ENCODE results near the gene IGLL1. TPM values are rescaled to one million over a fixed set of nuclear protein-coding genes. Genes with fewer than 3 reads are reported as not detected.

The IGLL1 gene
- polyA plus RNA-seq, 1 of the 3 experiments (the other 2 are of a cell fraction), result not detected

DNA sequence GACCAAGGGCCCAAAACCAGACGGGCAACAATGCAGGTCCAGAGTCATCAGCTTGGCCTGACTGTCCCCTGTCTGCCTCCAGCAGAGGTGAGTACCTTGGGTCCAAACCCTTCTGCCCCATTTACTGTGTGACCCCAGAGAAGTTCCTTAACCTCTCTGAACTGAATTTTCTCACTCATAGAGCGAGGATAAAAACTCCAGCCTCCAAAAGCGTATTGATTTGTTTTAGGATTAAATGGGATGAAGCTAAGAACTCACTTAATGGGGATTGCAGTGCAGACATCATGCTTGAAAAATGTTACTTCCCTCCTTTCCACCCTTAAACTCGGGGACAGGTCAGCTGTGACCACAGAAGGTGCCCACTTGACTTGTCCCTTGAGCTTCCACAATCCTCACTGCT is 22.6 kb downstream of the IGLL1 start:
- no peak overlapping the region for H2AFZ ChIP-seq (ENCODE audit: low read depth)
- H3K27ac ChIP-seq (ENCODE audit: low read depth in 2 of 2, low read length in 1 of 2), result no peak overlapping the region
- CTCF ChIA-PET, result interaction anchor here (0.6 to 0.9 kb wide), 2 partner anchors 34 kb away, joined by 3 to 4 read pairs; no protein-coding TSS in a partner anchor
- H3K4me3 ChIP-seq (ENCODE audit: low read depth in 2 of 2, low read length in 1 of 2), result no peak overlapping the region
- DNase-seq, result no peak
- no peak overlapping the region for H3K4me2 ChIP-seq
- no peaks in the 10 kb centered on the region for H3F3A ChIP-seq (replicated peaks; ENCODE audit: insufficient read depth)
- 41% methylated on average over 4 of the region's 4 CpGs for WGBS (ENCODE audit: low lambda C conversion rate)
- H3K9me2 ChIP-seq, result no peaks in the 10 kb centered on the region
- POLR2A ChIA-PET, result no interaction called here
- H3K4me1 ChIP-seq (ENCODE audit: control insufficient read depth in 1 of 2, insufficient read depth in 2 of 2, low read depth in 1 of 2, low read length in 1 of 2), result no peaks in the 10 kb centered on the region
- no peaks in the 10 kb centered on the region for H4K20me1 ChIP-seq (ENCODE audit: insufficient read depth)
- no peaks in the 10 kb centered on the region for H3K79me2 ChIP-seq (ENCODE audit: insufficient read depth)
- H3K9me3 ChIP-seq, result no peaks in the 10 kb centered on the region
- H3K9ac ChIP-seq, result no peak overlapping the region
- no peaks in the 10 kb centered on the region for H3K27me3 ChIP-seq (ENCODE audit: insufficient read depth)
- no peaks in the 10 kb centered on the region for H3K36me3 ChIP-seq (replicated peaks in 1 of 2; ENCODE audit: control insufficient read depth in 1 of 2, insufficient read depth in 2 of 2, low read length in 1 of 2)
- no peak for TF ChIP-seq TAF1 (IDR thresholded peaks at IDR 0.05; ENCODE audit: borderline replicate concordance, low read depth, low read length)

DNA sequence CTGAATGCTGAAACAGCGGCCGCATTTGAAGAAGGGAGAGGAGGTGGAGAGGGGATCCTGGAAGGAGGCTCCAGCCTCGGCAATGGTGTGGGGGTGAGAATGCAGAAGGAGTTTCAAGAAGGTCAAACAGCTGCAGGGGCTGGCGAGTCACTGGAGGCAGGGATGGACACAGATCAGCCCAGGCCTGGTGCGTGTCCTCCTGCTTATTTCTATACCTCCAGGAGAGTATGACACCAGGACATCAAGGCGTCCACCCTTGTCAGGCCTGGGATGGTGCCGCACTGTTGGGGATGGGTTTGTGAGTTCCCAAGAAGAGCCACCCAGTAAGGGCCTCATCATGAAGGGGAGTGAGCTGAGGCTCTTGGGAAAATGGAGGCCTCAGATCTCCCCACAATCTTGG is 23.1 kb downstream of the IGLL1 start:
- no peak for DNase-seq
- Histone ChIP-seq H3K9me3 (no peaks in the 10 kb centered on the region), H4K20me1 (ENCODE audit: insufficient read depth) (no peaks in the 10 kb centered on the region), H3K27me3 (ENCODE audit: insufficient read depth) (no peaks in the 10 kb centered on the region), H3K27ac (ENCODE audit: low read depth in 2 of 2, low read length in 1 of 2) (no peak overlapping the region), H3K4me2 (no peak overlapping the region), H3K4me1 (ENCODE audit: control insufficient read depth in 1 of 2, insufficient read depth in 2 of 2, low read depth in 1 of 2, low read length in 1 of 2) (no peaks in the 10 kb centered on the region), H3K9me2 (no peaks in the 10 kb centered on the region), H3K36me3 (replicated peaks in 1 of 2; ENCODE audit: control insufficient read depth in 1 of 2, insufficient read depth in 2 of 2, low read length in 1 of 2) (no peaks in the 10 kb centered on the region), H3K9ac (no peak overlapping the region), H3K79me2 (ENCODE audit: insufficient read depth) (no peaks in the 10 kb centered on the region), H3F3A (replicated peaks; ENCODE audit: insufficient read depth) (no peaks in the 10 kb centered on the region), H2AFZ (ENCODE audit: low read depth) (no peak overlapping the region), H3K4me3 (ENCODE audit: low read depth in 2 of 2, low read length in 1 of 2) (no peak overlapping the region)
- POLR2A ChIA-PET, result interaction anchor here (0.6 kb wide), 1 partner anchor 640 kb away, joined by 5 read pairs; no protein-coding TSS in a partner anchor
- 67% methylated on average over 7 of the region's 7 CpGs for WGBS (ENCODE audit: low lambda C conversion rate)
- CTCF ChIA-PET, result interaction anchor here (0.6 to 0.8 kb wide), 2 partner anchors 34 to 293 kb away, joined by 3 to 4 read pairs; no protein-coding TSS in a partner anchor
- TF ChIP-seq EZH2phosphoT487 (IDR thresholded peaks at IDR 0.05; ENCODE audit: borderline replicate concordance, low read depth) (no peak), JUND (IDR thresholded peaks at IDR 0.05) (no peak), NRF1 (IDR thresholded peaks at IDR 0.05; ENCODE audit: low read depth, low read length) (no peak), RFX5 (IDR thresholded peaks at IDR 0.05; ENCODE audit: low read length) (no peak), RXRA (IDR thresholded peaks at IDR 0.05; ENCODE audit: borderline replicate concordance, low read depth) (no peak), TEAD4 (IDR thresholded peaks at IDR 0.05; ENCODE audit: borderline replicate concordance, insufficient read depth) (no peak), EP300 (IDR thresholded peaks at IDR 0.05; ENCODE audit: borderline replicate concordance in 1 of 2, low read depth in 1 of 2, low read length in 1 of 2) (no peak), FOXM1 (IDR thresholded peaks at IDR 0.05; ENCODE audit: low read depth) (no peak), MXI1 (IDR thresholded peaks at IDR 0.05; ENCODE audit: low read depth, low read length) (no peak), GATA2 (CRISPR knock-in tag; IDR thresholded peaks at IDR 0.05) (no peak), POLR2AphosphoS5 (IDR thresholded peaks at IDR 0.05; ENCODE audit: low read depth, low read length) (no peak), TCF12 (IDR thresholded peaks at IDR 0.05) (no peak), RAD21 (IDR thresholded peaks at IDR 0.05; ENCODE audit: low read length) (no peak), ELF1 (IDR thresholded peaks at IDR 0.05) (no peak)
- TF ChIP-seq, protein P1, sequence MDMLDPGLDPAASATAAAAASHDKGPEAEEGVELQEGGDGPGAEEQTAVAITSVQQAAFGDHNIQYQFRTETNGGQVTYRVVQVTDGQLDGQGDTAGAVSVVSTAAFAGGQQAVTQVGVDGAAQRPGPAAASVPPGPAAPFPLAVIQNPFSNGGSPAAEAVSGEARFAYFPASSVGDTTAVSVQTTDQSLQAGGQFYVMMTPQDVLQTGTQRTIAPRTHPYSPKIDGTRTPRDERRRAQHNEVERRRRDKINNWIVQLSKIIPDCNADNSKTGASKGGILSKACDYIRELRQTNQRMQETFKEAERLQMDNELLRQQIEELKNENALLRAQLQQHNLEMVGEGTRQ (IDR thresholded peaks at IDR 0.05; ENCODE audit: borderline replicate concordance, low read depth, low read length), result no peak
- TF ChIP-seq, protein P2, sequence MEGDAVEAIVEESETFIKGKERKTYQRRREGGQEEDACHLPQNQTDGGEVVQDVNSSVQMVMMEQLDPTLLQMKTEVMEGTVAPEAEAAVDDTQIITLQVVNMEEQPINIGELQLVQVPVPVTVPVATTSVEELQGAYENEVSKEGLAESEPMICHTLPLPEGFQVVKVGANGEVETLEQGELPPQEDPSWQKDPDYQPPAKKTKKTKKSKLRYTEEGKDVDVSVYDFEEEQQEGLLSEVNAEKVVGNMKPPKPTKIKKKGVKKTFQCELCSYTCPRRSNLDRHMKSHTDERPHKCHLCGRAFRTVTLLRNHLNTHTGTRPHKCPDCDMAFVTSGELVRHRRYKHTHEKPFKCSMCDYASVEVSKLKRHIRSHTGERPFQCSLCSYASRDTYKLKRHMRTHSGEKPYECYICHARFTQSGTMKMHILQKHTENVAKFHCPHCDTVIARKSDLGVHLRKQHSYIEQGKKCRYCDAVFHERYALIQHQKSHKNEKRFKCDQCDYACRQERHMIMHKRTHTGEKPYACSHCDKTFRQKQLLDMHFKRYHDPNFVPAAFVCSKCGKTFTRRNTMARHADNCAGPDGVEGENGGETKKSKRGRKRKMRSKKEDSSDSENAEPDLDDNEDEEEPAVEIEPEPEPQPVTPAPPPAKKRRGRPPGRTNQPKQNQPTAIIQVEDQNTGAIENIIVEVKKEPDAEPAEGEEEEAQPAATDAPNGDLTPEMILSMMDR (IDR thresholded peaks at IDR 0.05), result no peak
- TF ChIP-seq, protein P3, sequence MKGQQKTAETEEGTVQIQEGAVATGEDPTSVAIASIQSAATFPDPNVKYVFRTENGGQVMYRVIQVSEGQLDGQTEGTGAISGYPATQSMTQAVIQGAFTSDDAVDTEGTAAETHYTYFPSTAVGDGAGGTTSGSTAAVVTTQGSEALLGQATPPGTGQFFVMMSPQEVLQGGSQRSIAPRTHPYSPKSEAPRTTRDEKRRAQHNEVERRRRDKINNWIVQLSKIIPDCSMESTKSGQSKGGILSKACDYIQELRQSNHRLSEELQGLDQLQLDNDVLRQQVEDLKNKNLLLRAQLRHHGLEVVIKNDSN (IDR thresholded peaks at IDR 0.05; ENCODE audit: borderline replicate concordance, low read depth), result no peak
- TF ChIP-seq, protein P4, sequence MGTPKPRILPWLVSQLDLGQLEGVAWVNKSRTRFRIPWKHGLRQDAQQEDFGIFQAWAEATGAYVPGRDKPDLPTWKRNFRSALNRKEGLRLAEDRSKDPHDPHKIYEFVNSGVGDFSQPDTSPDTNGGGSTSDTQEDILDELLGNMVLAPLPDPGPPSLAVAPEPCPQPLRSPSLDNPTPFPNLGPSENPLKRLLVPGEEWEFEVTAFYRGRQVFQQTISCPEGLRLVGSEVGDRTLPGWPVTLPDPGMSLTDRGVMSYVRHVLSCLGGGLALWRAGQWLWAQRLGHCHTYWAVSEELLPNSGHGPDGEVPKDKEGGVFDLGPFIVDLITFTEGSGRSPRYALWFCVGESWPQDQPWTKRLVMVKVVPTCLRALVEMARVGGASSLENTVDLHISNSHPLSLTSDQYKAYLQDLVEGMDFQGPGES (IDR thresholded peaks at IDR 0.05; ENCODE audit: low read depth, low read length), result no peak
- TF ChIP-seq, protein P5, sequence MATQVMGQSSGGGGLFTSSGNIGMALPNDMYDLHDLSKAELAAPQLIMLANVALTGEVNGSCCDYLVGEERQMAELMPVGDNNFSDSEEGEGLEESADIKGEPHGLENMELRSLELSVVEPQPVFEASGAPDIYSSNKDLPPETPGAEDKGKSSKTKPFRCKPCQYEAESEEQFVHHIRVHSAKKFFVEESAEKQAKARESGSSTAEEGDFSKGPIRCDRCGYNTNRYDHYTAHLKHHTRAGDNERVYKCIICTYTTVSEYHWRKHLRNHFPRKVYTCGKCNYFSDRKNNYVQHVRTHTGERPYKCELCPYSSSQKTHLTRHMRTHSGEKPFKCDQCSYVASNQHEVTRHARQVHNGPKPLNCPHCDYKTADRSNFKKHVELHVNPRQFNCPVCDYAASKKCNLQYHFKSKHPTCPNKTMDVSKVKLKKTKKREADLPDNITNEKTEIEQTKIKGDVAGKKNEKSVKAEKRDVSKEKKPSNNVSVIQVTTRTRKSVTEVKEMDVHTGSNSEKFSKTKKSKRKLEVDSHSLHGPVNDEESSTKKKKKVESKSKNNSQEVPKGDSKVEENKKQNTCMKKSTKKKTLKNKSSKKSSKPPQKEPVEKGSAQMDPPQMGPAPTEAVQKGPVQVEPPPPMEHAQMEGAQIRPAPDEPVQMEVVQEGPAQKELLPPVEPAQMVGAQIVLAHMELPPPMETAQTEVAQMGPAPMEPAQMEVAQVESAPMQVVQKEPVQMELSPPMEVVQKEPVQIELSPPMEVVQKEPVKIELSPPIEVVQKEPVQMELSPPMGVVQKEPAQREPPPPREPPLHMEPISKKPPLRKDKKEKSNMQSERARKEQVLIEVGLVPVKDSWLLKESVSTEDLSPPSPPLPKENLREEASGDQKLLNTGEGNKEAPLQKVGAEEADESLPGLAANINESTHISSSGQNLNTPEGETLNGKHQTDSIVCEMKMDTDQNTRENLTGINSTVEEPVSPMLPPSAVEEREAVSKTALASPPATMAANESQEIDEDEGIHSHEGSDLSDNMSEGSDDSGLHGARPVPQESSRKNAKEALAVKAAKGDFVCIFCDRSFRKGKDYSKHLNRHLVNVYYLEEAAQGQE (IDR thresholded peaks at IDR 0.05; ENCODE audit: low read depth, low read length), result no peak

Measured in SK-N-SH (cell line).